SIG-M5 treated with dmso at 0.1 percent for 504 hours (cell line): Measurements from ENCODE around the gene AFF3.
A peak's percentile ranks its signal among the peaks of the same experiment; 100 is the strongest.
"Not testable (repeated sequence)": the region's sequence is repeated elsewhere in the genome, so short reads cannot be mapped to it uniquely, and the experiment has no call there.

Experiments used
- DNase-seq: peaks from one replicate; lab custom pipeline; 2025; ENCODE audit not compliant: unreplicated experiment; lab: John Stamatoyannopoulos, UW

AFF3 gene

DNA sequence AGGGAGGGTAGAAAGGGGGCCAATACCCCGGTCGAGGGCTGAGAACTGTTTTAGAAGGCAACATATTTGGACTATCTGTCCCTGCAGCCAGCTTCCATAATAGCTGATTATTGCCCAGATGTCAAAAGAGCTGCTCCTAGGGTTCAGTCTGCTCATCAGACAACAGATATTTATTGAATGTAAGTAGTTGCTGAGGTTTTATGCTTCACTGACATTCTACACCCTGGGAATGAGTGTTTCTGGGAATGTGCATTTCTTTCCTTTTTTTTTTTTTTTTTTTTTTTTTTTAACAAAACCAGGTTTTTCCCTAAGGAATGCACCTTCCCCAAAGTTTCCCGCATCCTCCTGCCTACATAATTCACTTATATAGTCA is 33.8 kb downstream of the AFF3 start:
- DNase-seq = not testable (repeated sequence)

DNA sequence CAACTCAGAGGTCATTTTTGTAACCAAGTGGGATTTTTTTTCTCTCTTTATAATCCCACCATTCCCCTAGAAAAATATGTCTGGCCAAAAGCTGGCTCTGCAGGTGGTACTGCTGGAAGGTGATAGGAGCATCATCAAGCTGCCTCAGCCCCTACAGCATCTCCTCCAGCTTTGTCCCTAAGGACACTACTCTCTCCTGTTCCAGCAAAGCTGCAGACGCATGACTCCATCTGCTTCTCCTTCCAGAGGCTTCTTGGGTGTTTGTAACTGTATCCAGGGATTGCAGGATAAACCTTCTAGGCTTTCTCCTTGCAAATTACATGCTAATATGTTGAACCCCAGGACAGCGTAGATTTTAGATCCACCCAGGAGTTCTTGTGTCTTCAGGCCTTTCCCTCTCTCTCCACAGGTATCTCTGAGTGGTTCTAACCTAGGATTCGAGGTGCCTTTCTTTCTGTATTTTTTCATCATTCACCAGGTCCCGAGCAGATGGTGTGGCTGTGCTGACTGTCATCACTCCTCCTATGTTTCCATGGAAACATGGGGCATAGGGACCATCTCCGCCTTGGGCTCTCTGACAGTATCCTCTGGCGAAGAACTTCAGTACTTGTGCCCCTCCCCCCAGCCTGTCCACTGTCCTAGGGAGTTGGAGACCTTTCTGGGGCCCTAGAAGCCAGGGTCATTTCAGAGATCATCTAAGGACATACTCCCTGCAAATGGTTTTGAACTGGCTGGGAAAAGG is 34.3 kb downstream of the AFF3 start:
- DNase-seq = no peak

DNA sequence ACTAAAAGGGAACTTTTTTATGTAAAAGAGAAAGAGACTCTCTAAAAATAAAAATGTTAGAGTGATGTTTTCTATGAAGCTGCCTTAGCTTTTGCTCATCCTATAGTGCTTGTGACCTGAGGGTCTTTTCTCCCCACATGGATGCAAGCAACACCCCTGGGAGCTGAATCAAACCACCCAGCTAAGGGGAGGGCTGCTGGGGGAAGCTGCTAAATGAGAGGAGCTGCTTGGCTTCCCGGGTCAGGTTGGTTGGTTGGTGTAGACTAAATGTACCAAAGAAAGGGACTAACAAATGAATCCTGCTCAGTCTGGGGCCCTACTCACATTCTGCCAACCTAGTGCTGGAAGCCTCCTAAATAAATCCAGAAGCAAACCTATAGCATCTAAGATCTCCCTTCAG is 35.0 kb downstream of the AFF3 start:
- no peak for DNase-seq

DNA sequence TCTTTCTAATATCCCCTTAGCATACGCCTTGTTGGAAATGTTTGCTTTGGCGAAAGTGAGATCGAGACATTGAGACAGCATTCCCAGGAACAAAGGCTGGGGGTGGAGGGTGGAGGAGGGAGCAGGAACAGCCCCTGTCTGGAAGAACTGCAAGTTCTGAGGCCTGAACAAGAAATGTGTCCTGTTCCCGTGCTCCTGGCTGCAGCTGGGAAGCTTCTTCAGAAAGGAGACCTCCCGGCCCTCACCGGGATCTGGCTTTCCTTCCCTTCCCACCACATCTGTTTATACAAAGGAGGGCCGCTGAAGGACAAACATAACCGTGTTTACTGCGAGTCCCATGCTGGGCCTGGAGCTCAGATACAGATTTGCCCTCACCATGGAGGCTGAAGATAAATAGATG is 35.9 kb downstream of the AFF3 start:
- DNase-seq = no peak

DNA sequence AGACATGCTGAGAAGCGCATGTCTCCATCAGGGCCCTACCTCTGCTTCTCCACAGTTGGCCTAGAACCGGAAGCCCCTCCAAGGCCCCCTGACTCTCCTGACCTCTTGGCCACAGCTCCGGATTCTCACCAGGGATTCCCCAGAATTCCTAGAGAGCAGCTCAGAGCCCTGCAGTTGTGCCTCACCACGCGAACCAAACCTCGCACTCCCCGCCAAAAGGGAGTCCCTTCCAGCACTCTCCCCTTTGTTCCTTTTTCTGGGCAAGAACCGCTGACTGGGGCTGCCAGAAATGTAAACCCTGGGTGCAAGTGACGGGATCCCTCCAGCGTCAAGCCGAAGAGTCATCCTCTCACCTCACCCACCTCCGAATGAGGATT is 36.7 kb downstream of the AFF3 start:
- DNase-seq = no peak

DNA sequence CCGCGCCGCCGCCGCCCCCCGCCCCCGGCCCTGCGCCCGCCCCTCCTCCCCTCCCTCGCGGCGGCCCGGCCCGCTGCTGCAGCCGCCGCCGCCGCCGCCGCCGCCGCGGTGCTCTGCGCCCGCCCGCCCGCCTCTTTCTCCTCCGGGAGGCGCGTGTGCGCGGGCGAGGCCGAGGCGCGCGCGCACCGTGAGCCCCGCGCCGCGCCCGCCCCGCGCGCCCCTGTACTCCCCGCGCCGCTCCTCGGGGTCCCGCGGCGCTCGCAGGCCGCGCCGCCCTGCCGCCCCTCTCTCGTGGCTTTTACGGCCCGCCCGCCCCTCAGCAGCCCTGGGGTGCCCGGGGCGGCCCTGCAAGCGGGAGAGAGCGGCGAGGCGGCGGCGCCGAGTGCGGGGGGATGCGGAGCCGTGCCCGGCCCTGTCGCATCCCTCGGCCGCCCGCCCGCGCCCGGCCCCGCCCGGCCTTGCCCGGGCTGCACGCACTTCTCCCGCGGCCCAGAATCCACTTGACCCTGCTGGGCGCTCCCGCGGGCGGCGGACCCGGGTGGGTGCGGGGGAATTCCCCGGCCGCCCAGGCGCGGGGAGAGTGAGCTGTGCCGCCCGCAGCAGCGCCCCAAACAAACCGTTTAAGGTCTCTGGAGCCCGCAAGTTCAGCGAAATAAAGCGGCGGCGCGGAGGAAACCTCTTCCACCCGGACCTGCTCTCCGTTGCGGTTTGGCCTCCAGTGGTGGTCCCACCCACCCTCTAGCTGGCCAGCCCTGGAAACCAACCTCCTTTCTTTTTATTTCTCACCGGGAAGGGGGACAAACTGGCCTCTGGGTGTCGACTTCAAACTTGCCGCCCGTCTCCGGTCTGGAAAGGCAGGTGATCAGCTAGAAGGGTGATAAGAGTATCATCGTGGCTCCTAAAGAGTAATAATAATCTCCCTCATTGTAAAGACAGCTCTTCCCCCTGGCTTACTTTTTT is 37.4 kb downstream of the AFF3 start:
- peak; percentile 10 for DNase-seq

DNA sequence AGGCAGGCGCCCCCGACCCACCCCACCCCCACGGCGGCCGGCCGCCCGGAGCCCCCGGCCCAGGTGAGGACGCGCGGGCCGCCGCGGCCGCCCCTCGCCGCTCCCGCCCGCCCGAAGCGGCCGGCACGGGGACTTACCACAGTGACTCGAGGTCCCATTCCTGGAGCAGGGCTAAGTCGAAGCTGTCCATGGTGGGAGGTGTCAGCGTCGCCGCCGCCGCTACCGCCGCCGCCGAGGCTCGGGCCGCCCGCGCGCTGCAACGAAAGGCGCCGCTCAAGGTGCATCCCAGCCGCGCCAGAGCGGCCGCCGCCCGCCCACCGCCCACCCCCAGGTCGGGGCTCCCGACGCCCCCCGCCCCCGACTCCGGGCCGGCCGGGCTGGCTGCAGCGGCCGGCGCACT is 38.1 kb downstream of the AFF3 start:
- DNase-seq = not testable (repeated sequence)

DNA sequence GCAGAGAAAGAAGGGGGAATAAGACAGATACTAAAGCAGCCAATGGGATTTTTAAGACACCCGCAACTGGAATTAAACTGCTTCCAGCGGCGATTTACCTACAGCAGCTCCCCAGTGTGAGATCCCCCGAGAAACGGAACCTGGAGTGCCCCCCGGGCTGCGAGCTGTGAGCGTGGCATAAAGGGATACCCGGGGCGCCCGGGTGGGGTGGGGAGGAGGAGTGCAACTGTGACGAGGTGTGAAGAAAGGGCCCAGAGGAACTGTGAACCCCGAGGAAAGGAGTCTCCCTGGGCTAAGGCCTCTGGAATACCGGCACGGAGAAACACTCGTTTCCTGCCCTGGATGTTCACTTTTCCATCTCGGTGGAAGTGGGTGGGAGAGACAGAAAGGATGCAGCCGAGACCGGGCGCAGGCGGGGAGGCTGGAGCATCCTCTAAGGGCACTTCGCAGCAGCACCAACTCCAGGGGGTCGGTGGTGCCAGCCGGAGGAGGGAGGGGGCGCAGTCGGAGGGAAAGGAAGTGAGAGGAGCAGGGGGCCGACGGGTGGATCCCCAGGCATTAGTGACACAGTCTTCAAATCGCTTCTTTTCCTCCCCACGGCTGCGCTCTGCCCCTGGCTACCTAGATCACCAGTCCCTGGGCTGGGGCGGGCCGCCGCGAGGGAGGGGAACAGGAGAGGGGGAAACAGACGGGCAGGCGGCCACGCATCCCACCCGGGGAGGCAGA is 38.7 kb downstream of the AFF3 start:
- DNase-seq = not testable (repeated sequence)

DNA sequence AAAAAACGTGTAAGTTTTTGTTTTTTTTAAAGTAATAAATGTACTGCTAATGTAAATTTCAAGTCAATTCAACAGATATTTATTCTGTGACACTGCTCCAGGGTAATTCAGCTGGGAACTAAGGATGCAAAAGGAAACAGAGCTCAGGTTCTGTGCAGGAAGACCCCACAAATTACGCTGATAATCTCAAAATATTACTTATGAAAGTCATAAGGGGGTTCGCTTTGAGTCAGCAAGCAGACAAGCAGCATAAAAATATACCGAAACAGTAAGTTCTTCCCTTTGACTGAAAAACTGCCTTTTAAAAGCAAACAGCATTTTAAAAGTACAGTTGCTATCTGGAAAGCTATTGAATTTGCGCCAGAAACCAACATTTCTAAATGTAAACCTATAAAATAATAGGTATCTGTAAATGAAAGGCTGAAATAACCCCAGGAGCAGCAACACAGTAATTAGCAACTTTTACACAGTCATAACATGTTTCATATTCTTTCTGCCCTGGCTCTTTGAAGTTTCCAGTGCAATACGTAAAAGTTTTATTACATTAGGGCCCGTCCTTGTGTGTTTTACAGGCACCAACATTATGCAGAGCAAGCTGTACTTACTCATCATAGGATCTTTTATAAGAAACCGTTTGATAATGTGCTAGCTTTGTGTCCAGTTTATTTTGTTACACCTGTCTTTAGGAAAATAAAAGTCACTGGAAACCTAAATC is 39.8 kb downstream of the AFF3 start:
- not testable (repeated sequence) for DNase-seq

DNA sequence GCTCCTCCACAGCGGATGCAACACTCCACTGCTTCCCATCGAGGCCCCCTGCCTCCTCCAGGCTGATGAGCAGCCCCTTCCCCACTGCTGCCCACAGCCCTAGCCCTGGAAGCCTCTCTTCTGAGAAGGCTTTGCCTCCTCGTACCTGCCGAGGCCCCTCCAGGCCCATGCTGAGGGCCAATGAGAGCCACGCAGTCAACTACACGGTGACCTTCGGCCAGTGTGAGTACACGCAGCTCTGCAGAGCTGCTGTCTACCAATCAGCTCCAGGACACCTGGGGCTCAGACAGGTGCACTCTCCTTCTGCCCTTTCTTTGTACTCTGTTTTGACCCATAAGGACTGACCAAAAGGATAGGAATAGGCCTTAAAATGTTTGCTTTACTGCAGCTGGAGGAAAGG is 43.5 kb downstream of the AFF3 start:
- not testable (repeated sequence) for DNase-seq

DNA sequence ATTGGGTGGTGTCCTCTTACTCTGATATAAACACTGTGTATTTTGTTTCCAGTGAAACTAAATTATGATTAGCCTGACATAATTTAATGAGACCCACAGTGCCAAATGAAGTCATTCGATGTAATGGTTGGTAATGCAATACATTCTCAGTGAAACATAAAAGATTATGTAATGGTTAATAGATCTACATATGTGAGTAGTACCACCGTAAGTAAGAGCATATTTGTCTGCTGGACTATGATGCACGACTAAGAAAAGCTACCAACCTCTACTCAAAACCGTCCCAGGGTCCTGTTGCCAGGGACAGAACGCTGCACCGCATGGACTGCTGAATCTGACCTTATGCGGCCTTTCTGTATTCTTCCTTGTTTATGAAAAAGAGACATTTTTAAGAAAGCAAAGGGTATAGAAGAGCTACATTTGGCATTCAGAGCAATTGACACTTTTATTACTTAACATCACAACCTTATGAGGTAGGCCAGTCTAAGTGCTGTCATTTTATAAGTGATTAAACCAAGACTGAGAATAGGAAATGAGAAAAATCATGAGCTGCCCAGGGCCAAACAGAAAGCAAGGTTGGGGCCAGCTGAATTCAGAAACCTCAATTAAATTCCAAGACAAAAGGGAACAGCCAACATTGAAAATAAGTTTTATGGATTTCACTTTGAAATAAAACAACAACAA is 44.6 kb downstream of the AFF3 start:
- not testable (repeated sequence) for DNase-seq

DNA sequence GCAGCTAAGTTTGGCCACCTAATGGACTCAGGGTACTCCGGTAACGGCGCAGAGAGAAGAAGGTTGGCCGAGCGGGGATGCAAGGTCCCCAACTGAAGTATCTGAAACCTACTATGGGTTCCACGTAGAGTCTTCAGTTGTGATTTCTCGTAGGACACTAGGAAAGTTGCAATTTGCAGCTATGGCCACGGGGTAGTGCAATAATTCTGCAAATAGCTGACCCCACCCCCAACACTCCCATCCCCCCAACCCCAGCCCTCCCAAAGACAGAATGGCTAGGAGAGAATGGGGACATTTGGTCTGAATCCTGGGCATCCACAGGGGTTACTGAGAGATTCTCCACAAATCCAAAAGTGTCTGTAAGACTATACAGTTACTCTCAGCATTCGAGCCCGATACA is 46.5 kb downstream of the AFF3 start:
- not testable (repeated sequence) for DNase-seq

DNA sequence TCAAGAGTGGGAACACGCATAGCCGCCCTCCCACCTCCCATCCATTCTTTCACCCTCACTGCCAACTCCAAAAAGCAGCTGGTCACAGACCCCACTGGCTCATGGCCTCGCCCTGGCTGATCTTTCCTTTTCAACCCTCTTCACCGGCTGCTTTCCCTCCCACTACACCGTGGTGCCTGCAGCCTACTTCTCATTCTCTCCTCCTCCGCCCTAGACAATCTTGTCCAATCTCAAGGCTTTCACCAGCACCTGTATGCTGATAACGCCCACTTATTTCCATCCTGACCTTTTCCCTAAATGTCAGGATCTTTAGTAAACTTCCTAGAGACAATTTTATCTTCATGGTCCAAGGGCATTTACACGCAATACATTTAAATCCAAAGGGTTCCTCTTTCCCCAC is 50.6 kb downstream of the AFF3 start:
- not testable (repeated sequence) for DNase-seq

DNA sequence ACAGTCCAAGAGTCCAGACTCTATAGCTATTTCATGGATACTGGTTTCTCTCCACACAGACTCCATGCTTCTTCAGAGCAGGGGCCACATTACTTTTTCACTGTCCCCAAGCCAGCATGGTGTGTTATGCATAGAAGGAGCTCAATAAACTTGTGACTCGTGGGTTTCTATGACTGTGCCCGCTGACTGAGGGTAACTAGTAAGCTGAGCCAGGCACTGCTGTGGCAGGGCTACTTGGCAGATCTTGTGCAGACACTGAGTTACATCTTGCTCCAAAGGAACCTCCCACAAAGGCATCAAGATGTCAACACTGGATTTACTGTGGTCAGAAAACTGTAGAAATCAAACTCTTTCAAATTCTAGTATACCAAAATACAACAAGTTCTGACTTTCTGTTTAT is 56.6 kb downstream of the AFF3 start:
- not testable (repeated sequence) for DNase-seq

DNA sequence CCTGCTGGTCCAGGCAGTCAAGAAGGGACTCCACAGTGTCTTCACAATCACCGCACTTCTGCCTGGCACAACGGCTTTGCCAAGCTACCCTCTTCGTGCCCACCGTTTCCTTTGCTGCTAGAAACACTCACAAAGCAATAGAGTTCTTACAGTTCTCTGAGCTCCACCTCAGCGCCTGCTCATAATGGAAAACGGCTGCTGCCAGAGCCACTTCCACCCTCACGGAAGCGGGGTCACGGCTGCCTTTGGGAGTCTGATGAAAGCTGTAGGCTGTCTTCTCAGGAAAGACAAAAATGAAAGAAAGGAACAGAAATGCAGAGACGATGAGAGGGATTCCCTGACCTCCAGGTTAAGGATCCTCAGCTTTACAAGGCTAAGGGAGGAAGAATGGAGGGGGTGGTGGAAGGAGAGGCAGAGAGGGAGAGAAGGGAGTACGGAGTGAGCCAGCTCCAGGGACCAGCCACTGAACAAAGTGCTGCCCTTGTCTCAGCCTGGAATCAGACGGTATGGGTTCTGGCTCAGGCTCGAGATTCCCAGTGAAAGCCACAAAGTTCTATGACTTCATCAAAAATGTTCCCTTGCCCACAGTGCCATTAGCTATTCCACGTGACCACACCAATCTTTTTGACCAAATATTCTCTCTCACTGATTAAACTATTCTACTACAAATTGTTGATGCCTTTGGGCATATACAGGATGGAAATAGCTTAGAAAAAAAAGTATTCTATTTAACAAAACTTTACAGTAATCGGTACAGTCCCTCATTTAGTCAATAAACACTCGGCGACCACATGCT is 58.8 kb downstream of the AFF3 start:
- not testable (repeated sequence) for DNase-seq

DNA sequence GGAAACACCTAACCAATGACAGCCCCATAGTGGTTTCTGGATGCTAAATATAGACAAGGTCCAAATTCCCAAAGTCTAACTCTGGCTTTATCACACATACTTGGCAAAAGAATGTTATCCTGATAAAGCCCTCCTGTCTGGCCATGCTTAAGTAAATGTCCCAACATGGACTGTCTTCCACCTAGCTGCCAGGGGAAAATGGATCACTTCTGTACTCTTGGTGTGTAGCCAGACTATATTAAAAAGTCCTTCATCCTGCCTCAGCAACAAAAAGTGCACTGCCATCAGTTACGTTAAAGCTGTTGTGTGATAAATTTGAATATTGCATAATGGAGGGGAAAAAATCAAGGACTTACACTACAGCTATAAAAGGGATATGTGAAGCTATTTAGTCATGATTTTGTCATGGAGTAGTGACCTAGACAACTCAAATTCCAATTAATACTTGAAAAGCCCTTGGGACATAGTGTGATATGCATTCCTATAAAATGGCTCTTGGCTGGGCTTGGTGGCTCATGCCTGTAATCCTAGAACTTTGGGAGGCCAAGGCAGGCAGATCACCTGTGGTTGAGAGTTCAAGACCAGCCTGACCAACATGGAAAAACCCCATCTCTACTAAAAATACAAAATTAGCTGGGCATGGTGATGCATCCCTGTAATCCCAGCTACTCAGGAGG is 60.0 kb downstream of the AFF3 start:
- DNase-seq = not testable (repeated sequence)

DNA sequence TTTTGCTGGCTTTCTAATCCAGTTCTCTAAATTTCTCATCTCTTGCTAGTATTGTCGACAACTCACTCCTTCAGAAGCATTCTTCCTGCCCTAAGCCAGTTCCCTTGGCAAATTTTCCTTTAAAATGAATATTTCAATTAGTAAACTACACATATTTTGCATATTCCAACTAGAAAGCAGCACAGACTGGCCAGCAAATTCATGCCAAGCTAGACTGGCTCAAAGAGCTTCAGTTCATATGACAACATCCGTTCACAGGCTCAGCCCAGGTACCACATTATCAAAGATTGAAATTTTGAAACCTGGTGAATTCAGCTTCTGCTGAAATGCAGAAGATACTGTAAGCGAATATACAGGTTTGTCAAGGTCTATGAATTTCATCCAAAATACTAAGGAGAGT is 64.5 kb downstream of the AFF3 start:
- DNase-seq = no peak

DNA sequence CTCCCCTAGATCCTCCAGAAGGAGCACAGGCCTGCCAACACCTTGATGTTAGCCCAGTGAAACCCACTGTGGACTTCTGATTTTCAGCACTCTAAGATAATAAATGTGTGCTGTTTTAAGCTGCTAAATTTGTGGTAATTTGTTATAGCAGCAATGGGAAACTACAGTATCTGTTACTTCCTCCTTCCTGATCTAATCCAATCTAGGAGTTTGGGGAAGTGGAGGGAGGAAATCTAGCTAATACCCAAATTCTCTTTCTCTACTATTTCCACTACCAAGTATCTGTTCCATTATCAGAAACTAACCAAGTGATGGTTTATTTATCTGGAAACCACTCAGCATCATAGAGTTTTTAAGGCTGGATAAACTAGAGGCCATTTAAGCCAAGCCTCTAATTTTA is 64.9 kb downstream of the AFF3 start:
- peak; percentile 14 for DNase-seq

DNA sequence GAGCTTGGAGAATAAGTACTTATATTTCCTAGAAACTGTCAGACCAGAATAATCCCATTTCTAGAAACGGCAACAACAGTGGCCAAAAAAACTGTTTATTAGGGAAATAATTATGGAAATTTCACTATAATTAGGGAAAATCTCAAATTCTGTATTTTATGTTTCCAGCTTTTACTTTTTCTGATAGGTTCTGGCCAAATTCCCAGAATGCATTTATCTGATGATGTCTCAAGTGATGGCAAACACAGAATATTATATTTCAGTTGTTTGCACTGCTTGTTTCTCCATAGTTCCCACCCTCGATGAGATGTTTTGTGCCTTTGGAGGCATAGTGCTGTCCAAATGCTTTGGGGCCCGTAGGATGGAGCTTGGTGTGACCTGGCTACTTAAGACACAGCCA is 66.9 kb downstream of the AFF3 start:
- no peak for DNase-seq
